Neural progenitor cell (in vitro differentiated cells): ENCODE data around the gene RAD51B. TPM values are rescaled to one million over a fixed set of nuclear protein-coding genes. Genes with fewer than 3 reads are reported as not detected.
A peak's percentile ranks its signal among the peaks of the same experiment; 100 is the strongest.

Experiments used
- DNase-seq: peaks from one replicate; pipeline ENCODE4 v3.0.0-alpha.2; 2016; ENCODE audit warnings: low spot score
- H2AFZ ChIP-seq: fragments of 200-600 bp; sonication (generic); replicated peaks from 2 replicates; pipeline ENCODE4 v1.6.1; 2016; ENCODE audit warnings: antibody characterized with exemption
- H3F3A ChIP-seq: fragments of 200-600 bp; sonication (generic); 2 replicates; pipeline ENCODE4 v1.6.1; 2016; ENCODE audit warnings: antibody characterized with exemption, low read depth
- H3K27ac ChIP-seq: fragments of 200-600 bp; sonication (generic); 2 replicates; pipeline ENCODE4 v1.5.1; 2016; ENCODE audit warnings: mild to moderate bottlenecking
- H3K27me3 ChIP-seq: fragments of 200-600 bp; sonication (generic); 2 replicates; pipeline ENCODE4 v1.6.1; 2016; ENCODE audit warnings: mild to moderate bottlenecking, moderate library complexity
- H3K36me3 ChIP-seq: fragments of 200-600 bp; sonication (generic); 2 replicates; pipeline ENCODE4 v1.5.1; 2016
- H3K4me1 ChIP-seq: fragments of 200-600 bp; sonication (generic); 2 replicates; pipeline ENCODE4 v1.6.1; 2016; ENCODE audit warnings: mixed run types
- H3K4me2 ChIP-seq: fragments of 200-600 bp; sonication (generic); 2 replicates; pipeline ENCODE4 v1.6.1; 2016
- H3K4me3 ChIP-seq: fragments of 200-600 bp; sonication (generic); 2 replicates; pipeline ENCODE4 v1.5.1; 2016
- H3K79me2 ChIP-seq: fragments of 200-600 bp; sonication (generic); 2 replicates; pipeline ENCODE4 v1.6.1; 2016; ENCODE audit warnings: low read depth
- H3K9ac ChIP-seq: fragments of 200-600 bp; sonication (generic); 2 replicates; pipeline ENCODE4 v1.6.1; 2016
- H3K9me3 ChIP-seq: fragments of 200-600 bp; sonication (generic); 2 replicates; pipeline ENCODE4 v1.5.1; 2016; ENCODE audit warnings: low read depth
- H4K20me1 ChIP-seq: fragments of 200-600 bp; sonication (generic); 2 replicates; pipeline ENCODE4 v1.6.1; 2016; ENCODE audit warnings: low read depth
- H3K27ac Mint-ChIP-seq: 3 replicates; pipeline ENCODE4 v1.8.0; 2021; ENCODE audit warnings: mixed read lengths
- H3K27me3 Mint-ChIP-seq: 2 replicates; pipeline ENCODE4 v1.8.0; 2022; ENCODE audit warnings: low read depth, mild to moderate bottlenecking, inconsistent platforms, moderate library complexity, mixed read lengths; ENCODE audit not compliant: insufficient read depth
- H3K36me3 Mint-ChIP-seq: 3 replicates; pipeline ENCODE4 v1.8.0; 2021; ENCODE audit warnings: mixed read lengths
- H3K4me1 Mint-ChIP-seq: 3 replicates; pipeline ENCODE4 v1.8.0; 2021; ENCODE audit warnings: mixed read lengths
- H3K4me3 Mint-ChIP-seq: 3 replicates; pipeline ENCODE4 v1.8.0; 2021; ENCODE audit warnings: mild to moderate bottlenecking, moderate library complexity, mixed read lengths
- H3K9me3 Mint-ChIP-seq: 3 replicates; pipeline ENCODE4 v1.8.0; 2020; ENCODE audit warnings: mixed read lengths
- EZH2 ChIP-seq: fragments of 200-600 bp; sonication (generic); IDR thresholded peaks from 2 replicates; pipeline ENCODE4 v1.6.1; 2017; ENCODE audit warnings: antibody characterized with exemption, mild to moderate bottlenecking, moderate library complexity
- EZH2phosphoT487 ChIP-seq: fragments of 200-600 bp; sonication (generic); IDR thresholded peaks from 2 replicates; pipeline ENCODE4 v1.6.1; 2017; ENCODE audit warnings: antibody characterized with exemption
- total RNA-seq: library from RNA; depleted of rRNA; stranded (reverse); fragments of >200 nt; gene quantifications from 2 replicates; pipeline ENCODE4 v1.2.3, GENCODE V29; 2015; ENCODE audit warnings: low replicate concordance
- TF ChIP-seq, protein P1 (sequence below): fragments of 200-600 bp; sonication (generic); IDR thresholded peaks from 2 replicates; pipeline ENCODE4 v1.5.1; 2017; ENCODE audit warnings: antibody characterized with exemption, mild to moderate bottlenecking

Gene RAD51B
- total RNA-seq, 1 donor from 2014 or later: 50.5 TPM

DNA sequence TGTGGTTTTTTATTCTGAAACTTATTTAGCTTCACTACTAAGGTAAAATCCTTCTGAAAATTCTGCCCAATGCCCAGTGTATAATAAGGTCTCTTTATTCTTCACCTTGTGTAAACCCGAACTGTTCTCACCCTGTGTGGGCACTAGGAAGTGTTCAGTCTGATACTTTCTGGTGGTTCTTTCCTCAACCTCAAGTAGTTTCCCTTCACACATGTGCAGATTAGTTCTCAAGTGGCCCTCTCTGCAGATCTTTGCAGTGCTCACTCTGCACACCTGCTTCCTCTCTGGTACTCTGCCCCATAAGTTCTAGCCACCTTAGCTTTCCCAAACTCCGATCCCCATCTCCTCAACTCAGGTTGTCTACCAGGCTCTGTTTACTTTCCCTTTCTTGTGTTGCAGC lies 61.6 kb downstream of the RAD51B start:
- no peak for TF ChIP-seq EZH2phosphoT487
- TF ChIP-seq, protein P1, sequence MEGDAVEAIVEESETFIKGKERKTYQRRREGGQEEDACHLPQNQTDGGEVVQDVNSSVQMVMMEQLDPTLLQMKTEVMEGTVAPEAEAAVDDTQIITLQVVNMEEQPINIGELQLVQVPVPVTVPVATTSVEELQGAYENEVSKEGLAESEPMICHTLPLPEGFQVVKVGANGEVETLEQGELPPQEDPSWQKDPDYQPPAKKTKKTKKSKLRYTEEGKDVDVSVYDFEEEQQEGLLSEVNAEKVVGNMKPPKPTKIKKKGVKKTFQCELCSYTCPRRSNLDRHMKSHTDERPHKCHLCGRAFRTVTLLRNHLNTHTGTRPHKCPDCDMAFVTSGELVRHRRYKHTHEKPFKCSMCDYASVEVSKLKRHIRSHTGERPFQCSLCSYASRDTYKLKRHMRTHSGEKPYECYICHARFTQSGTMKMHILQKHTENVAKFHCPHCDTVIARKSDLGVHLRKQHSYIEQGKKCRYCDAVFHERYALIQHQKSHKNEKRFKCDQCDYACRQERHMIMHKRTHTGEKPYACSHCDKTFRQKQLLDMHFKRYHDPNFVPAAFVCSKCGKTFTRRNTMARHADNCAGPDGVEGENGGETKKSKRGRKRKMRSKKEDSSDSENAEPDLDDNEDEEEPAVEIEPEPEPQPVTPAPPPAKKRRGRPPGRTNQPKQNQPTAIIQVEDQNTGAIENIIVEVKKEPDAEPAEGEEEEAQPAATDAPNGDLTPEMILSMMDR: no peak
- no peak for TF ChIP-seq EZH2
- Histone ChIP-seq H3K9ac (no peak overlapping the region), H3F3A (peaks cover 10% of the 10 kb centered on the region), H2AFZ (no peak overlapping the region), H3K4me3 (no peak overlapping the region), H3K36me3 (no peaks in the 10 kb centered on the region), H3K79me2 (no peaks in the 10 kb centered on the region), H3K9me3 (no peaks in the 10 kb centered on the region), H3K27me3 (no peaks in the 10 kb centered on the region), H3K4me2 (peak overlapping the region; percentile 6), H3K27ac (peak overlapping the region; percentile 71), H4K20me1 (no peaks in the 10 kb centered on the region), H3K4me1 (peaks cover 30% of the 10 kb centered on the region)
- H3K27ac Mint-ChIP-seq: no peak overlapping the region
- H3K36me3 Mint-ChIP-seq: no peaks in the 10 kb centered on the region
- no peak for DNase-seq
- no peaks in the 10 kb centered on the region for H3K4me1 Mint-ChIP-seq
- H3K9me3 Mint-ChIP-seq: no peaks in the 10 kb centered on the region
- no peak overlapping the region for H3K4me3 Mint-ChIP-seq
- no peaks in the 10 kb centered on the region for H3K27me3 Mint-ChIP-seq

DNA sequence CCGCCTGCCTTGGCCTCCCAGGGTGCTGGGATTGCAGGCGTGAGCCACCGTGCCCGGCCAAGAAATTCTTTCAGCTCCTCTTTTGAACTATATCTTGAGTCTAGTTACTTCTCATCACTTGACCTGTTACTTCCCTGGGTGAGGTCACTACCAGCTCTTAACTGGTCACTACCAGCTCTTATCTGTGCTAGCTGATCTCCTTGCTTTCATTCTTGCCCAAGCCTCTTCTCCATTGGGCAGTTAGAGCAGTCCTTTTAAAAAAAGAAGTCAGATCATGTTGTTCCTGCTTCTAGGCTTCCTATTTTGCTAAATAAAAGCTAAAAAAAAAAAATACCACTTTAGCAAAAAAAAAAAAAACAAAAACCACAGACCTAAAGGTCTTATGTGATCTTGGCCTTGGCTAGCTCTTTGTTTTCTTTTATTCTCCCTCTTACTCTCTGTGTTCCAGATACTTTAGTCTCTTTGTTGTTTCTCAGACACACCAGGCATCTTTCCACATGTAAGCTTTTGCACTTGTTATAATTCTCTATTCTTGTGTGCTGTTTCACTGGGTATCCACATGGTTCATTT lies 63.5 kb downstream of the RAD51B start:
- no peak for TF ChIP-seq EZH2phosphoT487
- TF ChIP-seq, protein P1: no peak
- TF ChIP-seq EZH2: no peak
- Mint-ChIP-seq H3K4me3 (no peak overlapping the region), H3K4me1 (no peaks in the 10 kb centered on the region), H3K27me3 (no peaks in the 10 kb centered on the region), H3K9me3 (no peaks in the 10 kb centered on the region), H3K36me3 (no peaks in the 10 kb centered on the region), H3K27ac (no peak overlapping the region)
- H3K36me3 ChIP-seq: no peaks in the 10 kb centered on the region
- H3K4me3 ChIP-seq: no peak overlapping the region
- H3K79me2 ChIP-seq: no peaks in the 10 kb centered on the region
- H3K9me3 ChIP-seq: no peaks in the 10 kb centered on the region
- no peak overlapping the region for H3K9ac ChIP-seq
- H3F3A ChIP-seq: peaks cover 10% of the 10 kb centered on the region
- DNase-seq: no peak
- H3K4me1 ChIP-seq: peaks cover 24% of the 10 kb centered on the region
- H4K20me1 ChIP-seq: no peaks in the 10 kb centered on the region
- H3K4me2 ChIP-seq: no peak overlapping the region
- H2AFZ ChIP-seq: no peak overlapping the region
- no peaks in the 10 kb centered on the region for H3K27me3 ChIP-seq
- H3K27ac ChIP-seq: no peak overlapping the region

DNA sequence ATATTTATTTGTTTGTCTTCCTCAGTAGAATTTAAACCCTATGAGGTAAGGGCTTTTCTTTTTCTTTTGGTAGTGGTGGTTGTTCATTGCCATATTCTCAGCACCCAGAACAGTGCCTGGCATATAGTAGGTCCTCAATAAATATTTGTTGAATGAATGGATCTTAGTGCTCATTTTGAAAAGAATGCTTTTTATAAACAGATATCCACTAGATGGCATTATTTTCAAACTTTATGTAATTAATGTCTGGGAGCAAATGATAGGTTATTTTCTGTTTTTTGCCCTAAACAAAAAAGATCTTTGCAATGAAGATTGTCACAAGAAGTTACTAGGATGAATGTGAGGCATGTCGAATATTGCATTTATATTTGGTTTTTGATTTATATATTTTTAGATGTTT lies 64.1 kb downstream of the RAD51B start:
- Mint-ChIP-seq H3K27ac (no peak overlapping the region), H3K4me1 (no peaks in the 10 kb centered on the region), H3K36me3 (no peaks in the 10 kb centered on the region), H3K9me3 (no peaks in the 10 kb centered on the region), H3K4me3 (no peak overlapping the region), H3K27me3 (no peaks in the 10 kb centered on the region)
- H3K79me2 ChIP-seq: no peaks in the 10 kb centered on the region
- H3F3A ChIP-seq: peaks cover 10% of the 10 kb centered on the region
- no peak overlapping the region for H3K27ac ChIP-seq
- TF ChIP-seq EZH2phosphoT487 (no peak), EZH2 (no peak)
- TF ChIP-seq, protein P1: peak; percentile 23
- no peak overlapping the region for H2AFZ ChIP-seq
- H3K9ac ChIP-seq: no peak overlapping the region
- no peaks in the 10 kb centered on the region for H4K20me1 ChIP-seq
- no peak for DNase-seq
- no peak overlapping the region for H3K4me2 ChIP-seq
- H3K4me3 ChIP-seq: no peak overlapping the region
- no peaks in the 10 kb centered on the region for H3K27me3 ChIP-seq
- H3K36me3 ChIP-seq: no peaks in the 10 kb centered on the region
- peaks cover 24% of the 10 kb centered on the region for H3K4me1 ChIP-seq
- no peaks in the 10 kb centered on the region for H3K9me3 ChIP-seq
